Endothelial cell of umbilical vein (primary cell): Measurements from ENCODE around the gene NR5A2. TPM values are rescaled to one million over a fixed set of nuclear protein-coding genes. Genes with fewer than 3 reads are reported as not detected.

Source experiments
- BruUV-seq: library from RNA; stranded (reverse); fragments of 400-500 nt; replicated peaks from 2 replicates; lab custom pipeline; 2021; lab: Mats Ljungman, UMichigan
- CTCF ChIA-PET: fragments of 300-600, 350-600 bp; sonication (Branson Sonifier 250); formaldehyde crosslinking; loops from one replicate; lab custom pipeline; 2021; ENCODE audit warnings: antibody characterized with exemption, inconsistent platforms; lab: Charles Lee
- POLR2A ChIA-PET: fragments of 300-600, 350-600 bp; sonication (Branson Sonifier 250); formaldehyde crosslinking; loops from one replicate; lab custom pipeline; 2021; ENCODE audit warnings: antibody characterized with exemption, inconsistent platforms; lab: Charles Lee
- DNase-seq: peaks from one replicate; pipeline ENCODE4 v3.0.0-alpha.2; 2011; ENCODE audit warnings: low read depth, low spot score
- FAIRE-seq: peaks from 2 replicates; lab custom pipeline; 2011; peaks lifted over from hg19 to GRCh38; lab: Jason Lieb, UNC
- H2AFZ ChIP-seq: 2 replicates; pipeline ENCODE4 v1.6.0; 2012; ENCODE audit warnings: low read depth, low read length, control low read depth, inconsistent platforms
- H3K27ac ChIP-seq: 2 replicates; pipeline ENCODE4 v1.5.1; 2011; ENCODE audit warnings: low read depth, mild to moderate bottlenecking, control low read depth, low read length, moderate library complexity; ENCODE audit not compliant: insufficient read depth
- H3K27me3 ChIP-seq, 2 experiments: 2 replicates each; pipeline versions ENCODE4 v1.6.0 to v1.6.1; 2011; ENCODE audit warnings: low read length in 2 of 2, mixed read lengths in 1 of 2; ENCODE audit not compliant: control insufficient read depth in 2 of 2, insufficient read depth in 2 of 2
- H3K36me3 ChIP-seq, 2 experiments: 2 replicates in 1 of 2; 3 replicates in 1 of 2; pipeline ENCODE4 v1.5.1; 2011; ENCODE audit warnings: low read length in 2 of 2, mild to moderate bottlenecking in 1 of 2, moderate library complexity in 1 of 2; ENCODE audit not compliant: control insufficient read depth in 2 of 2, insufficient read depth in 2 of 2; ENCODE audit errors: extremely low read depth in 1 of 2
- H3K4me1 ChIP-seq: 3 replicates; pipeline ENCODE4 v1.5.1; 2011; ENCODE audit warnings: mild to moderate bottlenecking, low read length; ENCODE audit not compliant: control insufficient read depth, insufficient read depth; ENCODE audit errors: extremely low read depth
- H3K4me2 ChIP-seq: 2 replicates; pipeline ENCODE4 v1.6.1; 2011; ENCODE audit warnings: low read length, control low read depth, mixed read lengths; ENCODE audit not compliant: insufficient read depth
- H3K4me3 ChIP-seq, 3 experiments: fragments of 200-600 bp in 1 of 3; sonication (generic), shearing (Covaris generic) in 1 of 3; replicated peaks in 1 of 3; 2 replicates each; pipeline ENCODE4 v1.5.1; 2011 to 2016; ENCODE audit warnings: control low read depth in 3 of 3, low read length in 3 of 3, mild to moderate bottlenecking in 2 of 3, inconsistent platforms in 1 of 3, low read depth in 1 of 3, moderate library complexity in 1 of 3; ENCODE audit not compliant: insufficient read depth in 1 of 3
- H3K79me2 ChIP-seq: 2 replicates; pipeline ENCODE4 v1.6.0; 2012; ENCODE audit warnings: low read length, inconsistent platforms; ENCODE audit not compliant: control insufficient read depth, insufficient read depth
- H3K9ac ChIP-seq: replicated peaks from 2 replicates; pipeline ENCODE3; 2011; ENCODE audit warnings: low read length, control low read depth; ENCODE audit not compliant: insufficient read depth; ENCODE audit errors: extremely low read depth
- H3K9me1 ChIP-seq: replicated peaks from 3 replicates; pipeline ENCODE4 v1.6.0; 2011; ENCODE audit warnings: mild to moderate bottlenecking, low read length; ENCODE audit not compliant: control insufficient read depth, insufficient read depth; ENCODE audit errors: extremely low read depth
- H3K9me3 ChIP-seq: replicated peaks from 2 replicates; pipeline ENCODE4 v1.5.1; 2012; ENCODE audit warnings: low read length, inconsistent platforms; ENCODE audit not compliant: control insufficient read depth, insufficient read depth
- H4K20me1 ChIP-seq: replicated peaks from 2 replicates; pipeline ENCODE3; 2011; ENCODE audit warnings: mild to moderate bottlenecking, low read length; ENCODE audit not compliant: control insufficient read depth, insufficient read depth; ENCODE audit errors: extremely low read depth
- CTCF ChIP-seq, 2 donors: IDR thresholded peaks; 1 replicate in 1 of 2; 2 replicates in 1 of 2; pipeline ENCODE4 v1.5.1; 2011; ENCODE audit warnings: low read length in 2 of 2, mild to moderate bottlenecking in 2 of 2, moderate library complexity in 2 of 2, control low read depth in 1 of 2, inconsistent platforms in 1 of 2, low read depth in 1 of 2; ENCODE audit not compliant: insufficient read depth in 1 of 2; ENCODE audit errors: extremely low read depth in 1 of 2
- EZH2 ChIP-seq: IDR thresholded peaks from 2 replicates; pipeline ENCODE4 v1.6.1; 2012; ENCODE audit warnings: borderline replicate concordance, low read depth, mild to moderate bottlenecking, moderate library complexity, low read length, inconsistent platforms; ENCODE audit not compliant: severe bottlenecking
- FOS ChIP-seq: IDR thresholded peaks from 2 replicates; pipeline ENCODE4 v1.6.1; 2011; ENCODE audit warnings: mild to moderate bottlenecking, low read length, moderate library complexity, borderline replicate concordance; ENCODE audit not compliant: insufficient read depth
- GATA2 ChIP-seq: IDR thresholded peaks from 2 replicates; pipeline ENCODE4 v1.7.0; 2011; ENCODE audit warnings: low read depth, mild to moderate bottlenecking, moderate library complexity, mixed read lengths, low read length; ENCODE audit not compliant: insufficient read length, insufficient read depth
- JUN ChIP-seq: IDR thresholded peaks from 2 replicates; pipeline ENCODE4 v1.6.1; 2011; ENCODE audit warnings: borderline replicate concordance, low read depth; ENCODE audit not compliant: insufficient read length, insufficient read depth
- MYC ChIP-seq: IDR thresholded peaks from one replicate; pipeline ENCODE4 v1.6.1; 2011; ENCODE audit warnings: mild to moderate bottlenecking, low read depth, low read length
- POLR2A ChIP-seq: IDR thresholded peaks from 2 replicates; pipeline ENCODE4 v1.6.1; 2012; ENCODE audit warnings: low read depth, mild to moderate bottlenecking, control low read depth, low read length
- POLR2AphosphoS5 ChIP-seq: IDR thresholded peaks from 2 replicates; pipeline ENCODE4 v1.6.1; 2012; ENCODE audit warnings: low read depth, mild to moderate bottlenecking, control low read depth, low read length, moderate library complexity; ENCODE audit not compliant: insufficient read depth
- dilution Hi-C: fragments of 300-500 bp; cut with MboI; formaldehyde crosslinking; loops from one replicate; pipeline ENCODE4 v1.15.0; 2019; ENCODE audit warnings: low sequenced_read_pairs; ENCODE audit not compliant: extremely low pct_ligation_motif_present
- intact Hi-C: fragments of 100-400 bp; cut with micrococcal nuclease; formaldehyde crosslinking; loops from one replicate; pipeline ENCODE4 v1.10.0; 2022
- polyA plus RNA-seq, 4 experiments: library from polyadenylated mRNA; depleted of rRNA in 3 of 4; stranded (reverse) in 3 of 4; unstranded in 1 of 4; fragments of >200 nt; gene quantifications; 2 replicates each; pipeline versions ENCODE4 v1.2.1 to v1.2.3, GENCODE V29; 2011 to 2012; ENCODE audit warnings: missing spikeins in 1 of 4
- total RNA-seq: library from RNA; stranded (reverse); gene quantifications from 2 replicates; pipeline ENCODE4 v1.2.3, GENCODE V29; 2021
- TF ChIP-seq, protein P1 (sequence below): IDR thresholded peaks from 2 replicates; pipeline ENCODE4 v1.6.1; 2011; ENCODE audit not compliant: insufficient read depth, insufficient read length

The NR5A2 gene
- total and polyA plus RNA-seq, 2 donors (not counting 3 experiments of a cell fraction or from before 2014, with no cell fraction given): 3.4 to 12.1 TPM

GRCh38 chr1:200206340-200206739 is 178.8 kb downstream of the NR5A2 start:
- Histone ChIP-seq H3K4me1 (no peaks in the 10 kb centered on the region), H3K27ac (no peak overlapping the region), H4K20me1 (no peaks in the 10 kb centered on the region), H3K27me3 (no peaks in the 10 kb centered on the region), H2AFZ (no peak overlapping the region), H3K9me1 (no peaks in the 10 kb centered on the region), H3K36me3 (no peaks in the 10 kb centered on the region), H3K9ac (no peak overlapping the region), H3K79me2 (no peaks in the 10 kb centered on the region), H3K4me3 (no peak overlapping the region), H3K4me2 (no peak overlapping the region), H3K9me3 (no peaks in the 10 kb centered on the region)
- dilution Hi-C loops (no loop called here), intact Hi-C loops (no loop called here)
- CTCF ChIA-PET: no interaction called here
- POLR2A ChIA-PET: no interaction called here
- TF ChIP-seq FOS (peak; percentile 53), EZH2 (no peak)
- BruUV-seq: no TSS peak
- no peak for FAIRE-seq
- no peak for DNase-seq

DNA sequence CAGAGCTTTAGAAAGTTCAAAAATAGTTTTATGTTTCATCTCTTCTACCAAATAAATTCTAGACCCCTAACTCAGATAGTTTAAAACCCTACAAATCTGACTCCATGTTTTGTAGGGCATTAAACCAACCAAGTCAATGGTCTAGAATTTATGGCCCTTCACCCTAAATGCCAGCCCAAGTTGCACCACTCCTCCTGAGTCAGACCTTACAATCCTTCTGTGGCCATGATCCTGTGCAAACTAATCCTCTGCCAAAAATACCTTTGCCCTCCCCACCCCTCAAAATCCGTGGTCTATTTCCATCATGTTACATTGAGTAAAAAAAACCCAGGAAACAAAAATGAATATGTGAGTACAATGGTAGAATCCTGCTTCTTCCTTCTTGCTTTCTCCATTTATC is 179.3 kb downstream of the NR5A2 start:
- H3K27ac ChIP-seq: no peak overlapping the region
- no peaks in the 10 kb centered on the region for H3K27me3 ChIP-seq
- no peak overlapping the region for H2AFZ ChIP-seq
- no peak overlapping the region for H3K4me2 ChIP-seq
- FAIRE-seq: no peak
- intact Hi-C loops (no loop called here), dilution Hi-C loops (no loop called here)
- H3K9me3 ChIP-seq: no peaks in the 10 kb centered on the region
- no TSS peak for BruUV-seq
- H3K79me2 ChIP-seq: no peaks in the 10 kb centered on the region
- H3K9me1 ChIP-seq: no peaks in the 10 kb centered on the region
- DNase-seq: no peak
- CTCF ChIA-PET: no interaction called here
- H3K4me3 ChIP-seq: no peak overlapping the region
- no peaks in the 10 kb centered on the region for H4K20me1 ChIP-seq
- H3K4me1 ChIP-seq: no peaks in the 10 kb centered on the region
- H3K9ac ChIP-seq: no peak overlapping the region
- H3K36me3 ChIP-seq: no peaks in the 10 kb centered on the region
- TF ChIP-seq JUN: no peak
- no peak for TF ChIP-seq EZH2
- TF ChIP-seq MYC: no peak
- TF ChIP-seq, protein P1, sequence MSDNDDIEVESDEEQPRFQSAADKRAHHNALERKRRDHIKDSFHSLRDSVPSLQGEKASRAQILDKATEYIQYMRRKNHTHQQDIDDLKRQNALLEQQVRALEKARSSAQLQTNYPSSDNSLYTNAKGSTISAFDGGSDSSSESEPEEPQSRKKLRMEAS: no peak
- TF ChIP-seq POLR2AphosphoS5: no peak
- no peak for TF ChIP-seq POLR2A
- no peak for TF ChIP-seq CTCF (IDR thresholded peaks at IDR 0.05; ENCODE audit: extremely low read depth in 1 of 2, insufficient read depth in 1 of 2, low read depth in 1 of 2, low read length in 2 of 2)
- no peak for TF ChIP-seq FOS
- no peak for TF ChIP-seq GATA2
- POLR2A ChIA-PET: no interaction called here
